ENCODE data around the gene CCDC188.
A peak's percentile ranks its signal among the peaks of the same experiment; 100 is the strongest.
"Not testable (repeated sequence)": the region's sequence is repeated elsewhere in the genome, so short reads cannot be mapped to it uniquely, and the experiment has no call there.

CCDC188 gene

DNA sequence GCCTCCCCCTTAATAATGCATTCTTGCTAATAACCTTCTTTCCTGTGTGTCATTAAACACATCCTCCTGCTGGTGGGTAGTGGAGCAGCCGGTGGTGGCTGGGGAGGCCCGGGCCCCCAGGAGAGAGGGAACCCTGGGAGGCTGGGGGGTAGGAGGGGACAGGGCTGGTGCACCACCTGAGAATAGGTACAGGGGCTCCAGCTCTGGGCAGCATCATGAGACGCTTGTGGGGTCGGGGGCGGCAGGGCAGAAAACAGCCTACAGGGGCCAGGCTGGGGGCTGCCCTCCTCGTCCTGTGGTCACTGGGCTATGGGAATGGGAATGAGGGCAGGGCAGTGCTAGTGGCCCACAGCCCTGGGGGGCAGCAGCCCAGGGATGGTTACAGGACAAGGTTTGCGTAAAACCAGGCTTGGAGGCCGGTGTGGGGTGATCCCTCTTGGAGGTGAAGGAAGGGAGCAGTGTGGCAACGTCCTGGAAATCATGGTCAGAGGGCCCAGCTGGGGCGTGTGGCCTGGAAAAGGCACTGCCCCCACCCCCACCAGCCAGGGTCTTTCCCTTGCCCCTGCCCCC lies 18.5 kb upstream of the CCDC188 start:
- no peak for DNase-seq

DNA sequence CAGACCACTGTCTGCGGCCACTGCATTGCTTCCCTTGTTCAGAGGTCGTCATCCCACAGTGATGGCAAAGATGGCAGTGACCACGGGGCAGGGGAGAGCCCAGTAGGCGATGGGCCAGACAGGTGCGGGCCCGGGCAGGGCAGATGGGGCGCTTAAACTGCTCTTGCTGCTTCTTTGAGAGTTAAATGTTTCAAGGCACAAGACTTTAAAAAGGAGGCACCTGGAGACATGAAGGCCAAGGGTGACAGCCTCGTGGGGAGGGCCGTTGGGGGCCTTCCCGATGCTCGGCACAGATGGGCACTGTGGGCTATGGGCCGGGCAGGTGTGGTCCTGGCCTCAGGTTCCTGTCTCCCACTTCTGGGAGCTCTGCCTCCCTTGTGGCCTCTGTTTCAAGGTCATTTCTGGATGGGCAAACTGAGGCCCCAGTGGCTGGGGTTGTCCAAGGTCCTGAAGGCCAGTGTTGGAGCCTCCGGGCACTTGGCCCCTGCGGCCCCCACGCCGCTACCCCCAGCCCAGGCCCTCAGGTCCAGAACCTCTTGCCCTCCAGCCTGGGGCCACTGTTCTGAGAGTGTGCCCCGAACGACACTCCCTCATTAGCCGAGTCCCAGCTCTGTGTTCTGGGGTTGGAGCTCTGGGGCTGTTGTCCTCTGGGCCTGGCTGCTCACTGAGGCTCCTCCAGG lies 16.9 kb upstream of the CCDC188 start:
- DNase-seq = no peak

DNA sequence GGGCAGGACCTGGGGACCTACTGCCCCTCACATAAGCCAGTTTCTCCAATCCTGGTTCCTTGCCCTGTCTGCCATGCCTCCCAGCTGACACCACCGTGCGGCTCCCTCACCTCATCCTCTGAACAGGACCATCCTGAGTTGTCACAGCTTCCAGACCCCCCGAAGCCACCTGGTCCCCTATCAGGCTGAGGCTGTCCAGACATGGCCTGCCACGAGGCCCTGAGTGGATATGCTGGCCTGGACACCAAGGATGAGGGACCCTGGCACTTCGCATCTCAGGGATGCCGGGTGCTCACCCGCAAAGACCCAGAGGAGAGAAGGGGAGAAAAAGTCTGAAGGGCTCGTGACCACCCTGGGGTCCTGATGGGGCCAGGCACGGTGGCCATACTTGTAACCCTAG lies 15.8 kb upstream of the CCDC188 start:
- no peak for DNase-seq

GRCh38 chr22:20165913-20166312 lies 15.1 kb upstream of the CCDC188 start:
- DNase-seq = no peak

DNA sequence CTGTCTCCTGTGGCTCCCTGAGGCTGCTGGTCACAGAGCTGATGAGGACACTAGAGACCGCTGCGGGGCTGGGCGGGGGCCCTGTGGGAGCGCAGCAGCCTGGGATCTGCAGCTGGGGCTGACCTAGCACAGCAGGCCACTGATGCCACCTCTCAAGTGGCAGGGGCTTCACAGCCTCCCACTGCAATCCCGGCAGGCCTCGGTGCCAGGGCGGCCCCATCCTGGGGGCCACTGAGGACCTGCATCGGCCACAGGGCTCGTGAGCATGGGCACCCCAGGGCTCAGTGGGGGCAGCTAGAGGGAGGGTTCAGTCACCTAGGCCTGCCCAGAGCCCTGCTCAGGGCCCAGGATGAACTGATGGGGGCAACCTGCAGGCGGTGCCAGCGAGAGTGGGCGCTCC lies 14.6 kb upstream of the CCDC188 start:
- no peak for DNase-seq

- DNase-seq = no peak
These were observed 14.0 kb upstream of the CCDC188 start for GRCh38 chr22:20164863-20165262.

DNA sequence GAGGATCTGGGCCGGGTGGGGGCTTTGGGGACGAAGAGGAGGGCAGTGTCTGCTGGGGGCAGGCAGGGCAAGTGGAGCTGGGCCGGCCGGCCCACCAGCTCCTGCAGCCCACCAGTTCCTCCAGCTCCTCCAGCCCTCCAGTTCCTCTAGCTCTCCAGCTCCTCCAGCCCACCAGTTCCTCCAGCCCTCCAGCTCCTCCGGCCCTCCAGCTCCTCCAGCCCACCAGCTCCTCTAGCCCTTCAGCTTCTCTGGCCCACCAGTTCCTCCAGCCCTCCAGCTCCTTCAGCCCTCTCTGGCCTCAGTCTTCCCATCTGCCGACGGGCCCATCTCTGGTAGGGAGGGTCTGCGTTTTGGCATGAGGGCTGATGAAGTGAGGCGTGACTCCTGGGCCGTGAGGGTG lies 9.2 kb upstream of the CCDC188 start:
- no peak for DNase-seq

DNA sequence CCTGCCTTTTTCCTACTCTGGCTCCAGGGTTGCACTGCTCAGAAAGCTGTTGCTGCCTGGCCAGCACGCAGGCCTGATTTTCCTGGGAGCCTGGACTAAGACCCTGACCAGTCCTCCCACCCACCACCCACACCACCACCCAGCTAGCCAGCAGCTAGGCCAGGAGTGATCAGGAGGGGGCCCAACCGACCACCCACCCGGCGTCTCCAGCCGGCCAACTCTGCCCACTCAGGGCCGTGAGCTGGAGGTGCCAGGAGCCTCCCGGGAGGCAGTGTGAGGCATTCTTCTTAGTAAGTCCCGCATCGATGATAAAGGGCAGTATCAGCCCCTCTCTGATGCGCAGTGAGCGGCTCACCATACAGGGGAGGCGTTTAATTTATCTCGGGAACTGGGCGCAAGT lies 8.7 kb upstream of the CCDC188 start:
- not testable (repeated sequence) for DNase-seq

DNA sequence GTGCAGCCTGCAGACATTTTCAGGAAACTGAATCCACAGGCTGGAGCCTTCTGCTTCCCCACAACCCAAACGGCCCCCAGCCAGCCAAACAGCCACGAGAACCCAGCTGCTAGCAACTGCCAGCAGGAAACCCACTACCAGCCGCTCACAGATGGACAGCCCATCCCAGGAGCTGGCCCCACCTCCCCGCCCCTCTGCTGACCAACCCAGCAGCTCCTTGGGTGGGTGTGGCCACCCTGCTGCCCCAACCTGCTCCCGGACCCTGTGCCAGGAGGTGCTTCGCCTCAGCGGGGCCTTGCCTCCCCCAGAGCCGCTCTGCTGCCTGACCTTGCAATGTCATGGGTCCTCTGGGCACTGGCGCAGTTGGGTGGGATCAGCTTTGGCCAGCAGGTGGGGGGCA lies 8.2 kb upstream of the CCDC188 start:
- DNase-seq = no peak

GRCh38 chr22:20158391-20159036 lies 7.7 kb upstream of the CCDC188 start:
- DNase-seq = no peak

DNA sequence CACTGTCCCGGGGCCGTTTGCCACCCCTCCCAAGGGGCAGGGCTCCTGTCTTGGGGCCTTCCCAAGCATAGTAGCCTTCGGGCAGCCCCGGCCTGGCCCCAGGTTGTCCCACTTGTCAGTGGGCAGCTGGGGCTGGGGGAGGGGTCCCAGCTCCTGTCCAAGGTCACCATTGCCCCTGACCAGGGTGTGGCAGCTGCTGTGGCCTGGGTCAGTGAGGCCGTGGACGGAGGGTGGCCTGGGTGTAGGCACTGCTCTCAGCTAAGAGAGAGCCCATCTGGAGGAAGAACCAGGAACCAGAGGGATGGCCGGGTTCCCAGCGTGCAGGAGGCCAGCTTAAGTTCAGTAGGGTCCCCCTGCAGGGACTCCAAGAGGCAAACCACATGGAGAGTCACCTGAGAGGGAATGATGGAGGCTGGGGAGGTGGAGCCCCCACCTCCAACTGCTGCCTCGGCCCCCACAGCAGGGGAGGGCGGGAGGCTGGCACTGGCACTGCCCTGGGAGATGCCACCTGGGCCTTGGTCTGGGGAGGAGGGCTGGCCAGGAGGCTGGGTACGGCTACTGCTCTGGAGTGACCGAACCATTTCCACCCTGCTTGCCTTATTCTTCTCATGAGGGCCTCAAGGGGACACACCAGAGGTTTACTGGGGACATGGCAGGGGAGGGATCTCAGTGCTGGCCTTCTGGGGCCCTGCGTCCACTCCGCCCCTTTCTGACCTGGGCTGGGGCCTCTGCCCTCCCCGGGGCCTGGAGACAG lies 6.8 kb upstream of the CCDC188 start:
- DNase-seq = no peak

- DNase-seq = peak; percentile 3 to 18
These were observed 6.0 kb upstream of the CCDC188 start for GRCh38 chr22:20156611-20157429.

- DNase-seq = no peak
These were observed 5.2 kb upstream of the CCDC188 start for GRCh38 chr22:20156042-20156389.

DNA sequence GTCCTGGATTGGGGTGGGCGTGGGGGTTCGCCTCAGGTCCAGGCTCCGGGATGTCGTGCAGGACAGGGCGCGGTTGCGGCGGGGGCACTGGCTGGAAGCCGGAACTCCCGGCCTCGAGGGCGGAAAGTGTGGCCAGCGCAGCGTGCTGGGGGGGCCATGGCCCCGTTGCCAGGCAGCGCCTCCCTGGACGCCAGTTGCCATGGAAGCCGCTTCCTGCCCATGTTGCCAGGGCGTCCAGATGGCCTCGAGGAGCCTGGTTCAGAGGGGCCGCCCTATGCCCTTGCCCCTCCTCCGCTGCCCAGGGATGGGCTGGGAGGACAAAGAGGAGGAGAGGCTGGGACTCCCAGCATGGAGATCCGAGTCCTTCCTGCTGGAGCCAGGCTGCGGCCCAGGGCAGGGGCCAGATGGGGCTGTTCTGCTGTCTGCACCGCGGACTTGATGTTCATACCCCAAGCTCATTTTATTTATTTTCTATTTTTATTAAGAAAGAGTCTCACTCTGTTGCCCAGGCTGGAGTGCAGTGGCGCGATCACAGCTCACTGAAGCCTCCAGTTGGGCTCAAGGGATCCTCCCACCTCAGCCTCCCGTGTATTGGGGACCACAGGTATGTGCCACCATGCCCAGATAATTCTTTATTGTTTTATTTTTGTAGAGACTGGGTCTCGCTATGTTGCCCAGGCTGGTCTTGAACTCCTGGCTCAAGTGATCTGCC lies 4.6 kb upstream of the CCDC188 start:
- peak; percentile 0 to 27 for DNase-seq

DNA sequence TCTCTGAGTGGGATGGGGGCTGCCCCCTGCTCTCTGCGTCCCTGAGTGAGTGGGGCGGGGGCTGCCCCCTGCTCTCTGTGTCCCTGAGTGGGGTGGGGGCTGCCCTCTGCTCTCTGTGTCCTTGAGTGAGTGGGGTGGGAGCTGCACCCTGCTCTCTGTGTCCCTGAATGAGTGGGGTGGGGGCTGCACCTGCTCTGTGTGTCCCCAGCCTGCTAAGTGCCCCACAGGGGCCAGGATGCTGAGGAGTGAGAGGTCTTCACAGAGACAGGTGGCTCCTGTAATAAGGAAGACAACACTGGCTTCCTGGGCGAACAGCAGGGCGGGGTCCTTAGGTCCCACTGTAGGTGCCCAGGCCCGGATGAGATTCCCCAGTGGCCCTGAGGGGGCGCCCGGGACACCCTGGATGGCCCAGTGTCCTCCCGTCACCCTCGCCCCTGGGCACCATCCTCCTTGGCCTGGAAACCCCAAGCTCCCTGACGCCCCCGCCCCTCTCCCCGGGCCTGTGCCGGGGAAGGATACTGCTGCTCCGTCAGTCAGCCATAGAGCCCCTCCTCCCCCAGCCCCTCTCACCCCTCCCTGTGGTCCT lies 3.8 kb upstream of the CCDC188 start:
- DNase-seq = no peak

DNA sequence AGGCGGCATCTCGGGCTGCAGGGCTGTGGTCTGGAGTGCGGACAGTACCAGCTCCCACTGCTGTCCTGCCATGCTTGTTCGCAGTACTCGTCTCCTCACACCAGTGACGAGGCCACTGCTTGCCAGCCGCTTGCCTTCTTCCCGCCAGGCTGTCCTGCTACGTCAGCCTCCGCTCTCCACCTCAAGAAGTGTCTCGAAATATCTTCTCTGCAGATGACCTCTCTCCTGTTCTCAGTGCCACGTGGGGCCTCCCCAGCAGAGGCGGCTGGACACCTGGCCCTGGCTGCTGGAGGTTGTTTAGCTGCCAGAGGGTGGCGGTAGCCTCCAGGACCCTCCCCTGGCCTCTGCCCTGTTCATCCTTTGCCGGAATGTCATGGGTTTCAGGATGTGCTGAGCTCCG lies 3.1 kb upstream of the CCDC188 start:
- no peak for DNase-seq

DNA sequence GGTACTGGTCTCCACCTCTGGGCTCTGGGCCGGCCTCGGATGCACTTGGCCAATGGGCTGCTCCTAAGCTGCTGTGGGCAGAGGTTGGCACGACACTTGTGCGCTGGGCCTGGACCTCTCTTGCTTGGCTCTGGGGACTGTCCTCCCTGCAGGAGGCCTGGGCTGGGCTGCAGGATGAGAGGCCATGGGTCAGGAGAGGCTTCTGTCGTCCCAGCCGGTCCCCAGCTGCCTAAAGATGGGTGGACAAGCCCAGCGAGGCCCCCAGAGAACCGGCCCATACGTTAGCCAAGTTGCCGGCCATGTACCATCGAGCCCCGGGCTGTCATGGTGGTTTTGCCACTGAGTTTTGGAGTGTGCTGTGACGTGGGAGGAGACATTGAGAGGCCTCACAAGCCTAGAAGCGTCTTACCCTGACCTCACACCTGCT lies 1.6 kb upstream of the CCDC188 start:
- DNase-seq = no peak

GRCh38 chr22:20151276-20151588 lies 377 bp upstream of the CCDC188 start:
- no peak for DNase-seq

DNA sequence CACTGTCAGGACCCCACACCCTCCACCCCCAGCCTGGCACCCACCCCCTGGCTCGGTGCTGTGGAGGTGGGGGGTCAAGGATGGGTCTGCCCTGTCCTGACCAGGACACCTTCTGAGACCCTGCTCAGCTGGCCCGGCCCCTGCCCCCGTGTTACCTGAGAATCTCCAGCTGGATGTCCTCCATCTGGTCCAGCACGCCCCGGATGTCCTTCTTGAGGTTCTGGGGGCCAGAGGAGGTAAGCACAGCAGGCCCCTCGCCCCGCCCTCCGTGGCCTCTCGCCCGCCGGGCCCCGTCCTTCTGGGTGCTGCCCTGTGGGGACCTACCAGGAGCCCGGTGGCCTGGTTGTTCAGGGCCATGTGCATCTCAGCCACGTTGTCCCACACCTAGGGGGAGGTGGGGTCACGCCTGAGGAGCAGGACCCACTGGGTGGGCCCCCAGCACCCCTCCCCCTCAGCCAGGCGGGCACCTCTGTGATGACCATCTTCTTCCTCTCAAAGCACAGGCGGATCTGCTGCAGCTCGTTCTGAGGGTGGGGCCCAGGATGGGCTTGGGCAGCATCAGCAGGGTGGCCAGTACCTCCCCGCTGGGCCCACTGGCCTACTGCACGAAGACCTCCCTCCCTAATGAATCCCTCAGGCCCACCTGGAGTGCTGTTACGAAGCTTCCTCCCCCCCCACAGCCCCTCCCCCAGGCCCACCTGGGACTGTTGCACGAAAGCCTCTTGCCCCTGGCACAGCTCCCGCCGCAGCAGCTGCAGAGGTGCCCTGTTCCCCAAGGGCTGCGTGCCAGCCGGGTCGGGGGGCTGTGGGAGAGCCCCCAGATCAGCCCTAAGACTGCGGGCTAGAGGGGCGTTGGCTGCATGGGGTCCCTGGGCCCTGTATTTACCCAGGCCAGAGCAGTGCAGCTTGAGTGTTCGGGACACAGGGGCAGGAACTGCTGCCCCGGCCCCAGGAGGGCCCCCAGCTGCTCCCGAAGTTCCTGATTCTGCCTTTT lies 1.3 kb downstream of the CCDC188 start:
- DNase-seq = no peak

- DNase-seq = no peak
These were observed 2.4 kb downstream of the CCDC188 start for GRCh38 chr22:20148414-20148813.
